ENCODE data around the gene TAB3.

- TF ChIP-seq CTCF (IDR thresholded peaks at IDR 0.05), result no peak
- TF ChIP-seq POLR2A (IDR thresholded peaks at IDR 0.05), result no peak
These were observed 14.2 kb downstream of the TAB3 start for GRCh38 chrX:30874851-30875250.
